ENCODE results near the gene TMEM140. TPM values are rescaled to one million over a fixed set of nuclear protein-coding genes. Genes with fewer than 3 reads are reported as not detected.

TMEM140 gene
- total and polyA plus RNA-seq, 2 experiments from 2014 or later, result 20.8 to 23.1 TPM

GRCh38 chr7:135192914-135193536, 45.2 kb downstream of the TMEM140 start:
- no peaks in the 10 kb centered on the region for H3K27me3 ChIP-seq
- H2AFZ ChIP-seq, result no peak overlapping the region
- H3K79me2 ChIP-seq, result no peaks in the 10 kb centered on the region
- no peaks in the 10 kb centered on the region for H3K9me2 ChIP-seq (replicated peaks; ENCODE audit: insufficient read depth)
- no peak overlapping the region for H3K4me3 ChIP-seq
- no peak overlapping the region for H3K4me2 ChIP-seq
- DNase-seq (ENCODE audit: low spot score), result no peak
- no peaks in the 10 kb centered on the region for H3K4me1 ChIP-seq (ENCODE audit: insufficient read depth)
- TF ChIP-seq EZH2 (IDR thresholded peaks at IDR 0.05; ENCODE audit: borderline replicate concordance) (no peak), CTCF (IDR thresholded peaks at IDR 0.05; ENCODE audit: poor library complexity) (no peak), EZH2phosphoT487 (IDR thresholded peaks at IDR 0.05; ENCODE audit: low read depth, severe bottlenecking, unreplicated experiment) (no peak)
- no peaks in the 10 kb centered on the region for H3K9me3 ChIP-seq (ENCODE audit: low read depth)
- WGBS (ENCODE audit: low lambda C conversion rate, missing lambda C conversion rate), result 95% methylated on average over 11 of the region's 11 CpGs
- H4K20me1 ChIP-seq (ENCODE audit: insufficient read depth, poor library complexity, severe bottlenecking), result no peaks in the 10 kb centered on the region
- H3K36me3 ChIP-seq (replicated peaks; ENCODE audit: insufficient read depth, low read depth), result no peaks in the 10 kb centered on the region
- no peak overlapping the region for H3K27ac ChIP-seq

- Histone ChIP-seq H2AFZ (no peak overlapping the region), H3K9me3 (ENCODE audit: low read depth) (no peaks in the 10 kb centered on the region), H3K9me2 (replicated peaks; ENCODE audit: insufficient read depth) (no peaks in the 10 kb centered on the region), H3K4me3 (no peak overlapping the region), H3K79me2 (no peaks in the 10 kb centered on the region), H3K4me2 (no peak overlapping the region), H3K27me3 (no peaks in the 10 kb centered on the region), H3K36me3 (replicated peaks; ENCODE audit: insufficient read depth, low read depth) (no peaks in the 10 kb centered on the region), H3K4me1 (ENCODE audit: insufficient read depth) (no peaks in the 10 kb centered on the region), H4K20me1 (ENCODE audit: insufficient read depth, poor library complexity, severe bottlenecking) (no peaks in the 10 kb centered on the region), H3K27ac (no peak overlapping the region)
- WGBS (ENCODE audit: low lambda C conversion rate, missing lambda C conversion rate), result 81% methylated on average over 8 of the region's 10 CpGs
- no peak for TF ChIP-seq EZH2 (IDR thresholded peaks at IDR 0.05; ENCODE audit: borderline replicate concordance)
- no peak for TF ChIP-seq EZH2phosphoT487 (IDR thresholded peaks at IDR 0.05; ENCODE audit: low read depth, severe bottlenecking, unreplicated experiment)
- no peak for TF ChIP-seq CTCF (IDR thresholded peaks at IDR 0.05; ENCODE audit: poor library complexity)
- DNase-seq (ENCODE audit: low spot score), result no peak
Measured at GRCh38 chr7:135193615-135194081, 45.8 kb downstream of the TMEM140 start.

DNA sequence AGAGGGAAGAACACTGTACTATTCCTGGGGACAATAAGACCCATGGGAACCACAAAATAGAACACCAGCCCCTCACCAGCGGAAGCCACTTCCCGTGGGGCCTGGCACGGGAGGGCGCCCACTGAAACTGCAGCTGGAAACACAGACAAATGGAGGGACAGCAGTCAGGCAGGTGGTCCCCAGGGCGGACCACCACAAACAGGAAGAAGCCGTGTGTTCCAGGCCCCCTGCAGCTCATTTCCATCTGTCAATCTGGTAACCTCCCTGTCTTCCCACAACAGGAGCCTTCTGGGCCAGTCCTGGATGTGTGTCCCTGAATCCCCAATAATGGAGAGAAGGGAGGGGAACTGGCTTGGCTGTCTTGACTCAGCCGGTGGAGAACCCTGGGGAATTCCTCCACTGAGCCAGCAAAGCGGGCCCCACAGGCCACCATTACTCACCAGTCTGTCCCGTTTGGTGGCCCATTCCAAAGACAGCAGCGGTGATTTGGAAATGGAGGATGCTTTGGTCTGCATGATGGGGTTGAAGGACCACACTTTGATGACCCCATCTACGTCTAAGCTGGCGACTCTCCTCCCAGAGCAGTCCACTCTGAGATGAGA, 46.7 kb downstream of the TMEM140 start:
- Histone ChIP-seq H3K79me2 (no peaks in the 10 kb centered on the region), H3K4me1 (ENCODE audit: insufficient read depth) (no peaks in the 10 kb centered on the region), H2AFZ (no peak overlapping the region), H4K20me1 (ENCODE audit: insufficient read depth, poor library complexity, severe bottlenecking) (no peaks in the 10 kb centered on the region), H3K4me2 (no peak overlapping the region), H3K27ac (no peak overlapping the region), H3K9me3 (ENCODE audit: low read depth) (no peaks in the 10 kb centered on the region), H3K4me3 (no peak overlapping the region), H3K36me3 (replicated peaks; ENCODE audit: insufficient read depth, low read depth) (no peaks in the 10 kb centered on the region), H3K9me2 (replicated peaks; ENCODE audit: insufficient read depth) (no peaks in the 10 kb centered on the region), H3K27me3 (no peaks in the 10 kb centered on the region)
- WGBS (ENCODE audit: low lambda C conversion rate, missing lambda C conversion rate), result 95% methylated on average over 12 of the region's 12 CpGs
- TF ChIP-seq EZH2 (IDR thresholded peaks at IDR 0.05; ENCODE audit: borderline replicate concordance) (no peak), CTCF (IDR thresholded peaks at IDR 0.05; ENCODE audit: poor library complexity) (no peak), EZH2phosphoT487 (IDR thresholded peaks at IDR 0.05; ENCODE audit: low read depth, severe bottlenecking, unreplicated experiment) (no peak)
- no peak for DNase-seq (ENCODE audit: low spot score)

Measured in hepatocyte (in vitro differentiated cells).